PFSK-1 (cell line): ENCODE results near the gene RAC2.

ENCODE experiments used
- FOXP2 ChIP-seq: optimal IDR thresholded peaks from 2 replicates; pipeline ENCODE3; 2011; ENCODE audit warnings: borderline replicate concordance, control low read depth, inconsistent platforms; ENCODE audit not compliant: insufficient read depth; ENCODE audit errors: extremely low read length, extremely low read depth
- POLR2AphosphoS5 ChIP-seq: IDR thresholded peaks from 2 replicates; pipeline ENCODE4 v1.6.1; 2012; ENCODE audit warnings: low read depth, mild to moderate bottlenecking, control low read depth, low read length, moderate library complexity
- REST ChIP-seq, 2 experiments: IDR thresholded peaks; 2 replicates each; pipeline versions ENCODE4 v1.6.1 to v1.8.0; 2011 to 2012; ENCODE audit warnings: low read depth in 2 of 2, low read length in 2 of 2, control low read depth in 1 of 2, inconsistent platforms in 1 of 2, mild to moderate bottlenecking in 1 of 2, moderate library complexity in 1 of 2; ENCODE audit not compliant: insufficient read depth in 1 of 2
- SIN3A ChIP-seq: IDR thresholded peaks from 2 replicates; pipeline ENCODE4 v1.6.1; 2012; ENCODE audit warnings: mild to moderate bottlenecking, low read length, moderate library complexity, borderline replicate concordance; ENCODE audit not compliant: insufficient read depth
- TAF1 ChIP-seq: IDR thresholded peaks from 2 replicates; pipeline ENCODE4 v1.6.1; 2012; ENCODE audit warnings: low read length, control low read depth, borderline replicate concordance; ENCODE audit not compliant: insufficient read depth

RAC2 gene

GRCh38 chr22:37275622-37276021 lies 31.6 kb upstream of the RAC2 start:
- no peak for TF ChIP-seq FOXP2
- no peak for TF ChIP-seq POLR2AphosphoS5
- no peak for TF ChIP-seq SIN3A
- no peak for TF ChIP-seq REST (IDR thresholded peaks at IDR 0.05; ENCODE audit: insufficient read depth in 1 of 2, low read depth in 2 of 2, low read length in 2 of 2)
- no peak for TF ChIP-seq TAF1

- TF ChIP-seq REST (IDR thresholded peaks at IDR 0.05; ENCODE audit: insufficient read depth in 1 of 2, low read depth in 2 of 2, low read length in 2 of 2) (no peak), TAF1 (no peak), FOXP2 (no peak), POLR2AphosphoS5 (no peak), SIN3A (no peak)
These were observed 31.1 kb upstream of the RAC2 start for GRCh38 chr22:37275134-37275533.

- TF ChIP-seq POLR2AphosphoS5: no peak
- TF ChIP-seq SIN3A: no peak
- TF ChIP-seq TAF1: no peak
- TF ChIP-seq REST (IDR thresholded peaks at IDR 0.05; ENCODE audit: insufficient read depth in 1 of 2, low read depth in 2 of 2, low read length in 2 of 2): no peak
- TF ChIP-seq FOXP2: no peak
These were observed 30.4 kb upstream of the RAC2 start for GRCh38 chr22:37274380-37274862.

- TF ChIP-seq SIN3A: no peak
- TF ChIP-seq POLR2AphosphoS5: no peak
- no peak for TF ChIP-seq TAF1
- TF ChIP-seq FOXP2: no peak
These were observed 29.8 kb upstream of the RAC2 start for GRCh38 chr22:37273846-37274225.

GRCh38 chr22:37273126-37273845 lies 29.2 kb upstream of the RAC2 start:
- TF ChIP-seq SIN3A (no peak), FOXP2 (no peak), REST (IDR thresholded peaks at IDR 0.05; ENCODE audit: insufficient read depth in 1 of 2, low read depth in 2 of 2, low read length in 2 of 2) (no peak), POLR2AphosphoS5 (no peak), TAF1 (no peak)
